ENCODE measurements around the gene SDHA. TPM values are rescaled to one million over a fixed set of nuclear protein-coding genes. Genes with fewer than 3 reads are reported as not detected.
"Not testable (repeated sequence)": the region's sequence is repeated elsewhere in the genome, so short reads cannot be mapped to it uniquely, and the experiment has no call there.

Gene SDHA
- total RNA-seq, 1 donor from 2014 or later = 53.6 TPM

GRCh38 chr5:198516-199196 is 19.5 kb upstream of the SDHA start:
- no peak for ATAC-seq

- ATAC-seq = no peak
Measured at GRCh38 chr5:199197-199949, 18.7 kb upstream of the SDHA start.

- no peak for ATAC-seq
Measured at GRCh38 chr5:199950-200645, 18.0 kb upstream of the SDHA start.

- ATAC-seq = no peak
Measured at GRCh38 chr5:200985-201384, 17.1 kb upstream of the SDHA start.

GRCh38 chr5:201672-202071 is 16.4 kb upstream of the SDHA start:
- ATAC-seq = no peak

GRCh38 chr5:203246-203930 is 14.7 kb upstream of the SDHA start:
- ATAC-seq = no peak

GRCh38 chr5:204001-204400 is 14.1 kb upstream of the SDHA start:
- no peak for ATAC-seq

GRCh38 chr5:204462-204861 is 13.7 kb upstream of the SDHA start:
- no peak for ATAC-seq

GRCh38 chr5:204966-205670 is 13.0 kb upstream of the SDHA start:
- ATAC-seq = no peak

GRCh38 chr5:206406-206805 is 11.7 kb upstream of the SDHA start:
- ATAC-seq = no peak

- no peak for ATAC-seq
Measured at GRCh38 chr5:206927-207536, 11.1 kb upstream of the SDHA start.

GRCh38 chr5:207599-207998 is 10.5 kb upstream of the SDHA start:
- no peak for ATAC-seq

GRCh38 chr5:208449-209114 is 9.5 kb upstream of the SDHA start:
- no peak for ATAC-seq

- ATAC-seq = no peak
Measured at GRCh38 chr5:213803-214395, 4.2 kb upstream of the SDHA start.

GRCh38 chr5:215256-215655 is 2.9 kb upstream of the SDHA start:
- ATAC-seq = peak; percentile 60

- not testable (repeated sequence) for ATAC-seq
Measured at GRCh38 chr5:216076-216475, 2.0 kb upstream of the SDHA start.

GRCh38 chr5:218457-219291 is 554 bp downstream of the SDHA start:
- peak; percentile 52 for ATAC-seq

GRCh38 chr5:219460-219863 is 1.3 kb downstream of the SDHA start:
- ATAC-seq = no peak

- no peak for ATAC-seq
Measured at GRCh38 chr5:219991-220390, 1.9 kb downstream of the SDHA start.
